ENCODE results near the gene LYRM4.

- TF ChIP-seq POLR2AphosphoS5 (IDR thresholded peaks at IDR 0.05; ENCODE audit: low read depth, low read length), result no peak
- TF ChIP-seq REST (IDR thresholded peaks at IDR 0.05; ENCODE audit: insufficient read depth in 1 of 2, low read depth in 2 of 2, low read length in 2 of 2), result no peak
Measured at GRCh38 chr6:5135788-5136376, 124.9 kb downstream of the LYRM4 start.
